NB4 (cell line): Measurements from ENCODE around the gene TSPAN16.

Experiments used
- MYC ChIP-seq: IDR thresholded peaks from 2 replicates; pipeline ENCODE4 v1.6.1; 2011; ENCODE audit warnings: low read depth, low read length
- POLR2A ChIP-seq: IDR thresholded peaks from 2 replicates; pipeline ENCODE4 v1.6.1; 2011; ENCODE audit warnings: mild to moderate bottlenecking; ENCODE audit not compliant: insufficient read length; ENCODE audit errors: extremely low read depth
- TF ChIP-seq, protein P1 (sequence below): IDR thresholded peaks from one replicate; pipeline ENCODE4 v1.5.1; 2012; ENCODE audit warnings: low read depth, low read length

DNA sequence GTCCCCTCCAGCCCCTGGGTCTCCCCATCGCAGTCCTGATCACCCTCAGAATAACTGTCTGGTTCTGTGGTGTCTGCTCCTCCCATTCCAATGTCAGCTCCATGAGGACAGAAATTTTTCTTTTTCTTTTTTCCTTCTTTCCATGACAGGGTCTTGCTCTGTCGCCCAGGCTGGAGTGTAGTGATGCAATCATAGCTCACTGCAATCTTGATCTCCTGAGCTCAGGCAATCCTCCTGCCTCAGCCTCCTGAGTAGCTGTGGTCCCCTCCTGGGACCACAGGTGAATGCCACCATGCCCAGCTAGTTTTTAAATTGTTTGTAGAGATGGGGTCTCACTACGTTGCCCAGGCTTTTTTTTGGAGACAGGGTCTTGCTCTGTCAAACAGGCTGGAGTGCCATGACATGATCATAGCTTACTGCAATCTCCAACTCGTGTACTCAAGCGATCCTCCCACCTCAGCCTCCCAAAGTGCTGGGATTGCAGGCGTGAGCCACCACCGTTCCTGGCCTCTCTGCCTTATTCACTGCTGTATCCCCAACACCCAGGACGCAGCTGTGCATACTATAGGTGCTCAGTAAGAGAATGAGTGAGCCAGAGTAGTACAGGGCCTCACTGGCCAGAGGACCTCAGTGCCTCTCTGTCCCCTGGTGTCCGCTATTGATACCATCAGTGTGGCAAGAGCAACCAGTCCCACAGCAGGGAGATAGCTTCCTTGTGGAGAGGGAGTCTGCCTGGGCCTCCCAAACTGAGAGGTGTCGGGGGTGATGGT is 28.5 kb upstream of the TSPAN16 start:
- TF ChIP-seq, protein P1, sequence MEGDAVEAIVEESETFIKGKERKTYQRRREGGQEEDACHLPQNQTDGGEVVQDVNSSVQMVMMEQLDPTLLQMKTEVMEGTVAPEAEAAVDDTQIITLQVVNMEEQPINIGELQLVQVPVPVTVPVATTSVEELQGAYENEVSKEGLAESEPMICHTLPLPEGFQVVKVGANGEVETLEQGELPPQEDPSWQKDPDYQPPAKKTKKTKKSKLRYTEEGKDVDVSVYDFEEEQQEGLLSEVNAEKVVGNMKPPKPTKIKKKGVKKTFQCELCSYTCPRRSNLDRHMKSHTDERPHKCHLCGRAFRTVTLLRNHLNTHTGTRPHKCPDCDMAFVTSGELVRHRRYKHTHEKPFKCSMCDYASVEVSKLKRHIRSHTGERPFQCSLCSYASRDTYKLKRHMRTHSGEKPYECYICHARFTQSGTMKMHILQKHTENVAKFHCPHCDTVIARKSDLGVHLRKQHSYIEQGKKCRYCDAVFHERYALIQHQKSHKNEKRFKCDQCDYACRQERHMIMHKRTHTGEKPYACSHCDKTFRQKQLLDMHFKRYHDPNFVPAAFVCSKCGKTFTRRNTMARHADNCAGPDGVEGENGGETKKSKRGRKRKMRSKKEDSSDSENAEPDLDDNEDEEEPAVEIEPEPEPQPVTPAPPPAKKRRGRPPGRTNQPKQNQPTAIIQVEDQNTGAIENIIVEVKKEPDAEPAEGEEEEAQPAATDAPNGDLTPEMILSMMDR, result no peak
- TF ChIP-seq POLR2A, result no peak
- no peak for TF ChIP-seq MYC
